ENCODE data around the gene TSPEAR.
"Not testable (repeated sequence)": the region's sequence is repeated elsewhere in the genome, so short reads cannot be mapped to it uniquely, and the experiment has no call there.

Gene TSPEAR

DNA sequence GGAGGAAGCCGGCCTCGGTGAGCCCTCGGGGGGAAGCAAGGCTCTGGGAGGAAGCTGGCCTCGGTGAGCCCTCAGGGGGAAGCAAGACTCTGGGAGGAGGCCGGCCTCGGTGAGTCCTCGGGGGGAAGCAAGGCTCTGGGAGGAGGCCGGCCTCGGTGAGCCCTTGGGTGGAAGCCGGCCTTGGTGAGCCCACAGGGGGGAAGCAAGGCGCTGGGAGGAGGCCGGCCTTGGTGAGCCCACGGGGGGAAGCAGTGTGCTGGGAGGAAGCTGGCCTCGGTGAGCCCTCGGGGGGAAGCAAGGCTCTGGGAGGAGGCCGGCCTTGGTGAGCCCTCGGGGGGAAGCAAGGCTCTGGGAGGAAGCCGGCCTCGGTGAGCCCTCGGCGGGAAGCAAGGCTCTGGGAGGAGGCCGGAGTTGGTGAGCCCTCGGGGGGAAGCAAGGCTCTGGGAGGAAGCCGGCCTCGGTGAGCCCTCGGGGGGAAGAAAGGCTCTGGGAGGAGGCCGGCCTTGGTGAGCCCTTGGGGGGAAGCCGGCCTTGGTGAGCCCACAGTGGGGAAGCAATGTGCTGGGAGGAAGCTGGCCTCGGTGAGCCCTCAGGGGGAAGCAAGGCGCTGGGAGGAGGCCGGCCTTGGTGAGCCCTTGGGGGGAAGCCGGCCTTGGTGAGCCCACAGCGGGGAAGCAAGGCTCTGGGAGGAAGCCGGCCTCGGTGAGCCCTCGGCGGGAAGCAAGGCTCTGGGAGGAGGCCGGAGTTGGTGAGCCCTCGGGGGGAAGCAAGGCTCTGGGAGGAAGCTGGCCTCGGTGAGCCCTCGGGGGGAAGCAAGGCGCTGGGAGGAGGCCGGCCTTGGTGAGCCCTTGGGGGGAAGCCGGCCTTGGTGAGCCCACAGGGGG, 208.1 kb downstream of the TSPEAR start:
- not testable (repeated sequence) for DNase-seq (ENCODE audit: low read depth in 2 of 2)

- no peak for DNase-seq (ENCODE audit: low read depth in 2 of 2)
Measured at GRCh38 chr21:44502171-44502958, 209.0 kb downstream of the TSPEAR start.

DNA sequence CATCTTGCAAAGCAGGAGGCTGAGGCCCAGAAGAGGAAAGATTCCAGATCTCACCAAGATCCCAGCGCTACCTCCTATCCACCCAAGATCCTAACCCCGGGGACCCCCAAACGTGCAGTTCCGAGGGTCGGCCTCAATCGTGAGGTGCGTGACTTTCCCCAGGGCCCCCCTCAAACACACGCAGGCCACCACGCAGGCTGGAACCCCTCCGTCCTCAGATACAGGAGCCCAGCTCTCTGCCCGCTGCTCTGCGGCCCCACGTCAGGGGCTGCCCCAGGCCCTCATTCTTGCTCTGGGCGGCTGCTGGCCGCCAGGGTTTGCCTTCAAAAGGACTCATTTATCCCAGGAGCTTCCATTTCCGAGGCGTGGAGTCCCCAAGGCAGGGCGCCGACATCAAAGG, 211.3 kb downstream of the TSPEAR start:
- no peak for DNase-seq (ENCODE audit: low read depth in 2 of 2)

DNA sequence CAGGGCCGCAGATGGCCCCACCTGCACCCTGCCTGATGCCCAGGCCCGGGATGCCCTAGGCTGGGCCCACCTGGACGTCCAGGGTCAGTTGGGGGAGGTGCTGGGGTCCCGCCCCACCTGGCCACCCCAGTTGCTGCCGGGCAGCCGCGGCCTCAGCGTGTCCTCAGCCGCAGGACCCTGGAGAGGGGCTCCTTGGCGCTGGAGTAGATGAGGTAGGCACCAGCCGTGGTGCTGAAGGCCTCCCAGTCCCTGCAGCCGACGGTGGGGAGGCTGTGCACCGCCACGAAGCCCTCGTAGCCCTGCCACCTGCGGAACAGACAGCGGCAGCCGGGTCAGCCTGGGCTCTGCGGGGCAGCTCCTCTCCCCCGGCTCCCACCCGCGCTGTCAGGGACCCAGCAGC, 211.7 kb downstream of the TSPEAR start:
- no peak for DNase-seq (ENCODE audit: low read depth in 2 of 2)

GRCh38 chr21:44499211-44499560, 212.2 kb downstream of the TSPEAR start:
- DNase-seq (ENCODE audit: low read depth in 2 of 2): no peak

DNA sequence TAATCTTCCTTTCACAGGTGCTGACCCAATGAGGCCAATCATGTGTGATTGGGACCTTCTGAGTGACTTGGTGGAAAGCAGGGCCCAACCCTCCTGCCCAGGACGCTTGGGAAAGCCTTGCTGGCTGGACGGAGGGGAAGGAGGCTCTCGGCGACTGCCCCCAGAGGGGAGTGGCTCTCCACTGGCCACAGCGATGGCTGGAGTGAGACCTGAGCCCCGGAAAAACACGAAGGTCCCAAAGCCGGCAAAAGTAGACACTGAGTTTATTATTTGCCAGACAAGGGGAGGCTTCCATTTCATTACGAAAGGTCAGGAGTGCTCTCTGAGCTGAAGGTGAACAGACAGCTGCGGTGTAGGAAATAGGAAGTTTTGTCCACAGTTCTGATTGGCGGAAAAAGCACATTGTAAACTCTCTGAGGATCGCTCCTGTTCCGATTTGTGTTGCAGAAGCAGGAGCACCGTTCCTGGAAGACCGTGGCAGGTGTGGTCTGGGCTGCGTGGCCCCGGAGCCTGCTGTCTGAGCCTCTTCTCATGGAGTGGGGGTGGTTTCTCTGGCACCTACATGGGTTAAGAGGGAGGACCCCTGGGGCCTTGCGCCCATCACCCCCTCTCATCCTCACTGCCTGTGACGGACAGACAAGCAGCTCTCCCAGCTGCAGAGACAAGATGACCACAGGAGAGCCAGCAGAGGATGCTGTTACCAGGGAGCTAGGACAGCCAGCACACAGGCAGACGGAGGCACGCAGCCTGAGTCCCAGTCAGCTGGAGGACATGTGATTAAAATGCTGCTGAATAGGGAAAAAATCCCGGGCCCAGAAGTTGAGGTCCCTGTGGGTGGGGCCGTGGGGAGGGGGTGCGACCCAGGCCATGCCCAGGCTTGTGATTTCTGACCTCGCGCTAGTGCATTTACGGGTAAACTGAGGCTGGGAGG, 212.8 kb downstream of the TSPEAR start:
- DNase-seq (ENCODE audit: low read depth in 2 of 2): no peak

DNA sequence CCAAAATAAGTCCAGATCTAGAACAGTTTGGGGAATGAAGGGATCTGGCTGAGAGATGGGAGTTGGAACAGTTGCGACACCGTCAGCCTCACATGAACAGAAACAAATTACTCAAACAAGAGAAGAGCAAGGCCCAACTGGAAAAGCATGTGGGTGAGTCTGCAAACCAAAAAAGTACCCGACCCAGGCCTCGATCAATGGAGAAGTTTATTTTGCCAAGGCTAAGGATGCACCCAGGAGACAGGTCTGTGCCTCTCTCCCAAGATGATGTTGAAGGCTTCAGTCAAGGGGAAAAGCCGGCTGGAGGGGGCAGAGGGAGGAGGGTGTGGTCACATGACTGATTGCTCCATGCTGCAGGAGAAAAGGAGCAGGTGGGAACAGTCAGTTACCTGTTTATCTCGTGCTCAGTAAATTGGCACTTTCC, 213.7 kb downstream of the TSPEAR start:
- DNase-seq (ENCODE audit: low read depth in 2 of 2): no peak

DNA sequence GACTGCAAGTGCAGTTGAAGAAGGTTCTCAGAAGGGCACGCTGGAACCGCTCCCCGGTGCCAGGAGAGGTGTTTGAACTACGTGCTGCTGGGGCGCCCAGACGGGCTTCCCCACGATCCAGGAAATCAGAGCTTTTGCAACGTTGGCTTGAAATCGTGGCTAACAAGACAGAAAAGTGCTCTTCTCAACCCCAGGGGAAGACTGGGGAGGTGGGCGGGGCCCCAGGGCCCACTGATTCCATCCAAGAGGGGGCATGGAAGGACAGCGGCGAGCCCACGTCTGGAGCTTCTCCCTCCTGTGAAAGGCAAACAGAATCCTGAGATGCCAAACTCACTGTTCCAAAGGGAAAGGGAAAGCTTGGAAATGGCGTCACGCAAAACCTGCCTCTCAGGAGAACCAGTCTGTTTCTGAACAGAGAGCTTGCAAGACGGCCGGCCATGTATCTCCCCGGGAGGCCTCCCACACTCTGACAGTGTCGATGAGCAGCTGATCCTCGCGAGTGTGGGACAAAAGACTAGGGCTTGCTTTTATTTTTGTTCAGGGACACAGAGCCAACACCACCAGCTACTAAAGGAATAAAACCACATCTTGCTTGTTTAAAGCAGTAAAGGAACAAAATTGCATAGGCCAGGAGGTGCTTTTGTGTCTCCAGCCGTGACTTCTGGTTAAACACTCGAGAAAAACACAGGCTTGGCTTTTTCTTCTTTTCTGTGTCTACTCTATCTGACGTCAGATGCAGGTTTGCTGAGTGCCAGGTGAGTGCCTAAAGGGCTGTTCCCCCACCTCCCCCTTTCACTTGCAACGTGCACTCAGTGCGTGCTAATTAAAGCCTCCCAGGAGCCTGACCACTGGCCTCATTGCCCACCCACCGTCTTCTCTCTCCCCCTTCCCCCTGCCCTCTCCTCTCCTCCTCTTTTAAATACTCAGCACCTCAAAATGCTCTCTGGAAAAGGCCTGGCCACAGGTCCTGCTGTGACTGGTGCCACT, 214.5 kb downstream of the TSPEAR start:
- no peak for DNase-seq (ENCODE audit: low read depth in 2 of 2)

DNA sequence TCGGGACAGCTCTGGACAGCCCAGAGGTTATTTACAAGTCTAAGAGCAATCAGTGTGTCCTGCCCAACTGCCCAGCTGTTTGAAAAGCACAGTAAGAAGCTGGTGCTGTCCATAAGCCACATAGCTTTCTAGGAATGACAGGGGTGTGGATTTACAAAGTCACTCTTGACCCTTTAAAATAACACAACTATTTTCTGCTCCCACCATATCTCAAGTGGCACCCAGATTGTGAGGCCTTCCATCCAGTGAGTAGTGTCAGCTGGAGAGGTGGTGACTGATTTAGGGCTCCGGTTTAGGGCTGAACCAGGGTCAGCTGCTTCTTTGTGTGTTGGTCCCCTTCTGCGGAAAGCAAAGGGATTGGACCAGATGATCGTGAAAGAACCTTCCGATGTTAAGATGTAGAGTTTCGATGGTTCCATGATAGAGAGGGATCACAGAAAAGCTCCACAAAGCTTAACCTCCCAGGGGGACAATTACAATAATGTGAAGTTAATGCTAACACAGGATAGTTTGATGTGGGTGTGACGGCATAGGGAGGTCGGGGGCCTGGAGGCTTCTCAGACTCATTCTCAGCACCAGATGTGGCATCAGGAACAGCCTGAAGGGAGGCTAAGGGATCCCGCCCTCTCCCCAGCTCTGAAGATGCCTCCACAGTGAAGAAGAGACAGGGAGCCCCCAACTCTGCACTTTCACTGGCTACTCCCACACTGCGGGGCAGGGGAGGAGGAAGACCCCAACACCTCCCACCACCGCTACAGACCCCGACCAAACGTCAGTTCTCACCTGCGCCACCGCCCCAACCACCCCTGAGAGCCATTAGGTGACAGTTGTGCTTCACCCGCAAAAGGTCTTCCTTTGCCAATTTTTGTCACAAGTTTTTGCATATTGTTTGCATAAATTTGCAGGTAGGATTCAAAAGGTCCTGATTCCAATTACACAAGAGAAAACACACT, 215.5 kb downstream of the TSPEAR start:
- DNase-seq (ENCODE audit: low read depth in 2 of 2): no peak

DNA sequence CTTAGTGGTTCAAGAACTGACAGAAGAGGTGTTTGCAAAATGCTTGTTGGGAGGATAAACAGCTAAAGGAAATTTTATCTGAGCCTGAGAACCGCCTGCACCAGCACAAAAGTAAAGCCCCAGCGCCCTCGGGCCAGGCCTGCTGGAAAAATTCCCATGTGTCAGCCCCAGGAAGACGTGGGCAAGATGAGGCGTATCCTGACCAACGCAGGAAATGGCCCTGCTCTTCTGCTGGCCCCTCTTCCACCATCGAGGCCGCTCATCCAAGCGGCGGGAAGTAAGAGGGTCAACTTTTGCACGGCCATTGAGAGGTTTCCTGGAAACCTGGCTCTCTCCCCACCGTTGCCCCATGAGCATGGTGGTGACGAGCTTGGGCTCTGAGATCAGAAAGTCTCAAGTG, 216.4 kb downstream of the TSPEAR start:
- DNase-seq (ENCODE audit: low read depth in 2 of 2): no peak

DNA sequence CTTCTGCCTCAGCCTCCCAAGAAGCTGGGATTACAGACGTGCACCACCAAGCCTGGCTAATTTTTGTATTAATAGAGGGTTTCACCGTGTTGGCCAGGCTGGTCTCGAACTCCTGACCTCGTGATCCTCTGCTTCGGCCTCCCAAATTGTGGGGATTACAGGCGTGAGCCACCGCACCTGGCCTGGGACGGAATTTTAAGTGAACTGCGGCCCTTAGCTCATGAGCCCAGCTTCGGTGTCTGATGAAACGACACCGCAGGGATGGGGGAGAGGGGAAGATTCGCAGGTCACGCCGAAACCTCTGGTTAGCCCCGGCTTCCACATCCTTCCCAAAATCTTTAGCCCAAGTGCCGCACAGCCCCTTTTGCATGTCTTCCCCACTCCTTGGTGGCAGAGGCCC, 217.0 kb downstream of the TSPEAR start:
- DNase-seq (ENCODE audit: low read depth in 2 of 2): no peak

DNA sequence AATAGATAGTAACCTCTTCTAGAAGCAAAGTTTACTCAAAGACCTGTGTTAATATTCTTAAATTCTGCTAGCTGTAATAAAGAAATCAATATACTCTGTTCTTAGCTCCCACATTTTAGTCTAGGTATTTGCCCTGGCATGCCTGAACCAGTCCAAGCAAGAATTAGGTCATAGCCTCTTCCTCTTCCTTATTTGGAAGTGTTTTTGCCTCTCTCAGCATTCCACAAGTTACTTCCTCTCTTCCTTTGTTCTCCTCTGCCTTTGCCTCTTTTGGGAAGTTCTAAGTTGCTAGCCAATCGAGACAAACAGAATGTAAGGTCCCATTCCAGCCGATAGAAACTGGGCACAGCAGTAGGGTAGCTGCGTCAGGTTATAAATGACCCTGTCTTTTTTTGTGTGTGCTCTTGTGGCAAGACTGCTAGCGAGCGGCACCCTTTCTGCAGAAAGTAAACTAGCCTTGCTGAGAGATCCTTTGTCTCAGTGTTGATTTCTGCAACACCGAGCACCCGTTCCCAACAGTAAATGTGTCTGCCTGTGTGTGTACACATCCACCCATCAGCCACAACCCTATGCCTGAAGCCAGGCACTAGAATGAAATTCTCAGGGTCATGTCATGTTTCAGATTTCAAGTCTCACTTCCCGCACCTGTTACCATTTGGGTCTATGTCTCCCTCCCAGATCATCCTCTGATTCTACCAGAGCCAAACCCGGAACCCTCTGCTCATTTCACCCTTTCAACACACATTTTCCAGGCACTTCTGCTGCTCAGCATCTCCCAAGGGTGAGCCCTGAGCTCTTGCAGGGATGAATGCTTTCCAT, 218.6 kb downstream of the TSPEAR start:
- DNase-seq (ENCODE audit: low read depth in 2 of 2): no peak

DNA sequence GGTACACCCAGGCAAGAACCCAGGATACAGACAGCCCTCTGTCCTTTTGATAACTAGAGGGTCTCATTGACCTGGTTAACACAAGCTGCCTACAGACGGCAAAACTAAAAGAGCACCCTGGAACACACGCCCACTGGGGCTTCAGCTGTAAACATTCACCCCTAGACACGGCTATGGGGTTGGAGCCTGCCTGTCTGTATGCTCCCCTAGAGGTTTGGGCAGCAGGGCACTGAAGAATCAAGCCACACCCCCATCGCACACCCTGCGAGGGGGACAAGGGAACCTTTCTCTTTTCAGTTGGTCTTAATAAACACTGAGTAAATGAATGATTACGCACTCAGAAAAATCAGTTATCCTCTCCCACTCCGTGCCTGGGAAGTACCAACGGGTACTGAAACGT, 220.6 kb downstream of the TSPEAR start:
- DNase-seq (ENCODE audit: low read depth in 2 of 2): no peak

DNA sequence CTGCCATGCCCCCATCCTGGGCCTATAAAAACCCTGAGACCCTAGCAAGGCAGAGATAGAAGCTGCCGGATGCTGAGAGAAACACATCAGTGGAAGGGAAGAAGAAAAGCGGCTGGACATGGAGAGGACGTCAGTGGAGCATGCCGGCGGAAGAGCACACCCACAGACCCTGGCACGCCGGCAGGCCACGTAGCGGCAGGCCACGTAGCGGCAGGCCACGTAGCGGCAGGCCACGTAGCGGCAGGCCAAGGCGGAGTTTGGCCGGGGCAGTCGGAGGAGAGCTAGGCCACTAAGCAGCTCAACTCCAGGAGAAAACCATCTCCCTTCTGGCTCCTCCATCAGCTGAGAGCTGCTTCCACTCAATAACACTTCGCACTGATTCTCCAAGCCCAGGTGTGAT, 221.0 kb downstream of the TSPEAR start:
- no peak for DNase-seq (ENCODE audit: low read depth in 2 of 2)

DNA sequence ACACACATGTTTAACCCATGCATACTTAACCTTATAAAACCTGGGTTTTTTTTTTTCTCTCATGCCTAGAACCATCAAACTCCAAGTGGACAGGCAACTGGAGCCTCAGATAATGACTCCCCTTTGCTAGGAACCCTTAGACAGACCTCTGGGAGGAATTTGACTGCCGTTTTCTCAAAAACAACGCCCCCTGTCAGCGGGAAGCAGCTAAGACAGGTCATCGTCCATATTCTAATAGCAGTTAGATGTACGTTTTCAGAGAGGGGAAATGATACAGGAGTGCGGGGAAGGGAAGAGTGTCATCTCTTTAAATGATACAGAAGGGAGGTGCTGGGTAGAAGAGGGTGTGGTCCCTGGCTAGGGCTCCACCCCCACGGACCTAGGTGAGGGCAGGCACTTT, 221.4 kb downstream of the TSPEAR start:
- DNase-seq (ENCODE audit: low read depth in 2 of 2): no peak

DNA sequence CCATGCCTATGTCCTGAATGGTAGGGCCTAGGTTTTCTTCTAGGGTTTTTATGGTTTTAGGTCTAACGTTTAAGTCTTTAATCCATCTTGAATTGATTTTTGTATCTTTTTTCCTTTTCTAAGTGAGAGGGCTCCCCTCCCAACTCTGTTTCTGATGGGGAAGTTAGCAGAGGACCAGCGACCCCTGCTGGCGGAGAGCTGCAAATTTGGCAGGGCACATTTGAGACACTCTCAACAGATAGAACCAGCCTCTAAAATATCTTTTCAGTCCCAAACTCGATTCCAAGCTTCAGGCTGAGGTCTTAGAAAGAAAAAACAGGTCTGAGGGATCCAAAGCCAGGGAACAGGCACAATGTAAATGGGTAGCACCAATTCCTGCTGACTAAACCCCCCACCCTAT, 223.5 kb downstream of the TSPEAR start:
- DNase-seq (ENCODE audit: low read depth in 2 of 2): no peak

DNA sequence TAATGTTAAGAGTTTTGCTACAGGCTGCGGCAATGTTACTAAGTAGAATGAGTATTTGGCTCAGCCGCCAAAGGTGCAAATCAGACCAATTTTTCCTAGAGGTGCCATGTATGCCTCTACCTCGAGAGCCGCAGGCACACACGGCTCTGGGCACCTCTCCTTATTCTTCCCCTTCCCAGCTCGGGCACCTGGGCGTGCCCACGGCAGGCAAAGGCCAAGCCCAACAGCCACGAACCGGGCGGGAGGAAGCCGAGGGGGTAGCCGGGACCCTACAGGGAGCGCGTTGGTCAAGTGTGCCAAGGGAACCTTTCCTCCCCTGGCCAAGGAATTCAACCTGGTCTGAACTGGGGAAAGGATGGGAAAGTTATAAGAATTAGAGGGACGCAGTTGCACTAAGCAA, 225.1 kb downstream of the TSPEAR start:
- no peak for DNase-seq (ENCODE audit: low read depth in 2 of 2)

DNA sequence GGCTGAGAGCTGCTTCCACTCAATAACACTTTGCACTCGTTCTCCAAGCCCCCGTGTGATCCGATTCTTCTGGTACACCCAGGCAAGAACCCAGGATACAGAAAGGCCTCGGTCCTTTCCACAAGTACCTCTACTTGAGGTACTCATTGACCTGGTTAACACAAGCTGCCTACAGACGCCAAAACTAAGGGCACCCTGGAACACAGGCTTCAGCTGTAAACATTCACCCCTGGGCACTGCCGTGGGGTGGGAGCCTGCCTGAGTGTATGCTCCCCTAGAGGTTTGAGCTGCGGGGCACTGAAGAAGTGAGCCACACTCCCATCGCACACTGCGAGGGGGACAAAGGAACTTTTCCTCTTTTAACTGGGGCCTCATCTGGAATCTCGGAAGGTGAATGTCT, 225.6 kb downstream of the TSPEAR start:
- DNase-seq (ENCODE audit: low read depth in 2 of 2): no peak
